NCI-H2081 (cell line): Measurements from ENCODE around the gene SNX30.

ENCODE experiments used
- DNase-seq, 2 experiments: peaks; one replicate each; lab custom pipeline; 2025; lab: John Stamatoyannopoulos, UW

Gene SNX30

DNA sequence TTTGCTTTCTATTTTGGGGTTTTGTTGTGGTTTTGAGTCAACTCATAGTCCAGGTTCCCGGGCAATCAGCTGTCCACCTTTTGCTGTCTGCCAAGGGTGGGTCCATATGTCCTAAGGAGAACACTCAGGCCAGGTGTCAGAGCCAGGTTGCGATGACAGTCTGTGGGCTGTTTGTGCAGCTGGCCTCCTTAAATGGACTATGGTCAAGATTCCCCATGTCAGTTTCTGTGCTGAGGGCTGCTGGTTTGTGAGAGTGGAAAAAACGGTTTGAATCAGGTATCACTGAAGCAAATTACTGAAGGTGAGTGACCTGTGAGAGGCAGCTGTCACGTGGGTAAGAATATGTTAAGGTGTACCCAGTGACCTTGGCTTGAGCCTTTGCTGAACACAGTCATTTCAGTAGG is 33.0 kb downstream of the SNX30 start:
- DNase-seq = no peak

DNA sequence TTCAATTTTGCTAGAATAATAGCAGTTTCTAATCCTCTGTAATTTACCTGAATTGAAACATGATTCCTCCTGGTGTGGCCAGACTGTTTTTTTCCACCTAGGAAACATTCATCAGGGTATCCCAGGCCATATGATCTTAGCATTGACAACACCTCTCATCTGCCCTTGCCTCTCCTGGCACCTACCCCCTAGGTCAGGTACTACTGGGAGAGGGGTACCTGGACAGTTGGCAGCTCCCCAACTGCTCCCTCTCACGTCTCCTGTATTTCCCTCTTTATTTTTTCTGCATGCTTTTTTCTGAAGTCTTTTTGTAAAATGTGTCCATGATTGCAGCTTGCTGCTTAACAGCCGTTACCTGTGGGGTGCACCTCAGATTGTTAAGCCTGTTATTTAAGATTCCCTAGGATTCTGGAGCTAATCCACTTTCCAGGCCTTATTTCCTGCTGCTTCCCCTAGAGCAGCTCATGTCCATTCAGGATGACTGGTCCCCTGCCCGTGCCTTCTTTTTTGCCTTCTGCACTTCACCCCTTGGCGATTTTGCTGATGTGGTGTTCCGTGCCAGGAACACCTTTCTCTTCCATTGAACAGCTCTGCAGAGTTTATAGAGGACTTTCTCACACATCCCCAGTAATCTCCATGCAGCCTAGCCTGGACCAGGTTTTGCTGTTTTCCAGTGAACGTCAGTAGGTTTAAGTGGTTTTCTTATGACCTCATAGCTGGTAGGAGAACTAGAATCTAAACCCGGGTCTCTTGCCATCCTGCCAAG is 33.6 kb downstream of the SNX30 start:
- peak in 1 of 2 experiments; percentile 25 for DNase-seq

DNA sequence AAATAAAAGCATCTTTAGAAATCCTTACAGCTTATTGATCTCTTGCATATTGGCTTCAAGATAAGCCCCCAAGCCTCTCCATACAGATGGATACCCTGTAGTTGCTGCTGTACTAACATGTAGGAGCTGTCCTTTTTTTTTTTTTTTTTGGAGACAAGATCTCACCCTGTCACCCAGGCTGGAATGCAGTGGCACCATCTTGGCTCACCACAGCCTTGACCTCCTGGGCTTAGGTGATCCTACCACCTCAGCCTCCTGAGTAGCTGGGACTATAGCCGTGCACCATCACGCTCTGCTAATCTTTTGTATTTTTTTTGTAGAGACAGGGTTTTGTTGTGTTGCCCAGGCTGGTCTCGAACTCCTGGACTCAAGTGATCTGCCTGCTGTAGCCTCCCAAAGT is 35.4 kb downstream of the SNX30 start:
- no peak for DNase-seq

DNA sequence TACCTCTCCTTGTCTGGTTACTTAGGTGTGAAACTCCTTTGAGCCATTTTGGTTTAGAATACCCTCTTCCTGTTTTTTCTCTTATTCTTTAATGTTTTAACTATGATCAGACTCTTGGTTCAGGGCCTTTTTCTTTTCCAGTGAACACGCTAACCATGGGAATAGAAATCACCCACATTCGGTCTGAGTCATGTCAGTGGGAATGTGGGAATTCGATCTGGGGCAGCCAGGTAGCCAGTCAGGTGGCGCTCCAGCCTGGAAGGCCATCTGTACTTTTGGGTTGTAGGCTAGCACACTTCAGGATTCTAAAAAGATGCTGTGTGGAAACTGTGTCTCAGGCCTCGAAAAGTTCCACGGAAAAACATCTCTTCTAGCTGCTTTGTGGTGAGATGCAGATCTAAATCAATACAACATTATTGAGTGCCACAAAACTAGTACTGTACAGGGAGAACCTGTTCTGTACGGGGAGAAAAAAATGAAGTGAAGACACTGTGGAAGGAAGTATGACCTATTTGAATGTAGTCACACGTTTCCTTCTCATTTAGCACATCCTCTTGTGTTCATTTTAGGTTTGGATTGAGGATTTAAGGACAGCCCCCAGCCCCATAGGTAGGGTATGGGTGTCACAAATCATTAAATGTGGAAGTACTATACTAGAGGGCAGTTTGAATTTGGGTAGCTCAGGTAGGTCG is 36.4 kb downstream of the SNX30 start:
- DNase-seq = no peak

DNA sequence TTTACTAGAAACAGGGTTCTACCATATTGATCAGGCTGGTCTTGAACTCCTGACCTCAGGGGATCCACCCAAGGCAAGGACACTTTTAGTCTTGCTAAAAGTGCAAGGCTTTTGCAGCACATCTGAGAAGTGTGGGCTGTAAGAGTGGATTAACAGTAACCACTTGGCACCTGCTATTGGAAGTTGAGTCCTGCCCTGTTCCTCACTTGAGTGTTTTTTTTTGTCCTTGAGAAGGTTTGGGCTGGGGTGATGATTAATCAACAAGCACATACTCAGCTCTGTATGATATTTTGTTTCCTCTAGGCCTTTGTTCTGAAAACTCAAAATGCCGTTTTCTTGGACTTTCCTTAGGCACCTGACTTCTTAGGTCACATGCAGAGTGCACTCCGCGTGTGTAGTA is 37.4 kb downstream of the SNX30 start:
- no peak for DNase-seq

DNA sequence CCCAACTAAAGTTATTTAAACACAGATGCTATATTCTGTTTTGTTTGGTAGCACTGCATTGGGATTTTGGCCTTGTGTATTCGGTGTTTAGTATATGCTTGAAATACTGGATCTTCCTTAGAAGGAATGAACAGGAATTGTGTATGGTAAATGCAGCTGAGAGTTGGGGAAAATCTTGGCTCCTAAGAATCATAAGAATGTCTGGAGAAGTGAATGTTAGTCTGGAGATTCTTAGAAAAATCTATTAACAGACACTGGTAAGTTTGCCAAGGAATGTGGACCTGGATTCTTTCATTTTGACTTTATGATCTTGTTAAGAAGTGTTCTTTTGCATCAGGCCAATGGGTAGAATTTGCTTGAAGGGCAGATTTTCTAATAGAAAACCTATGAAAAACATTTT is 38.9 kb downstream of the SNX30 start:
- no peak for DNase-seq

DNA sequence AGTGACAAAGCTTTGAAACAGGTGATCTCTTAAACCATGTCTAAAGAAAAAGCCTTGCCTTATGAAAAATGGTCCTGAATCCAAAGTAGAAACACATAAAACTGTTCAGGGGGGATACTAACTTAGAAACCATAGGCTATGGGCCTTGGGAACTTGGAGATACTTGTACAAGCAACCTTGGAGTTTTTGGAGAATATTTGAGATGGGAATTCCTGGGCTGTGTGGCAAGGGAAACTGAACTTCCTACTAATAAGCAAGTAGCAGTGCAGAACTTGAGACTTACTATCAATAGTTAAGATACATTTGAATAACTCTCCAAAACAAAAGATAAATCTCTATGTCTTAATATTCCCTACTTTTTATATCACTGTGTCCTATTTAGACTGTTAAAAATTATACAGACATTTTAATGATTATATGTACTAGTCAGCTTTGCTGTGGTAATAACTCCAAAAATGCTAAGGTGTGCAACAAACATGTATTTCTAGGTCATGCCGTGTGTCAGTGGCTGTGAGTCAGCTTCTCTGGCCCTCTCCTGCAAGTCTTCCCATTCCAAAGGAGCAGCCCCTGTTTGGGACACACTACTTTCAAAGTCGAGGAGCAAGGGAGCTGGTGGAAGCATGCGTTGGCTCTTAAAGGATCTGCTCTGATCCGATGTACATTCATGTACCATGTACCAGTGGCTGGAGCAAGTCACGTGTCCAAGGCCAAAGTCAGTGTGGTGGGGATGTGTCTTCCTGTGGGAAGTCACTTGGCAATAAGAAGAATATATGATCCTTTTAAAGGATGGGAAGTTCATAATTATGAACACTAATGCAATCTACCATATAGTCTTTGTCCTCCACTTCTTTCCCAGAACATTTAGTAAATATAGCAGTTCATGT is 39.6 kb downstream of the SNX30 start:
- DNase-seq = no peak

DNA sequence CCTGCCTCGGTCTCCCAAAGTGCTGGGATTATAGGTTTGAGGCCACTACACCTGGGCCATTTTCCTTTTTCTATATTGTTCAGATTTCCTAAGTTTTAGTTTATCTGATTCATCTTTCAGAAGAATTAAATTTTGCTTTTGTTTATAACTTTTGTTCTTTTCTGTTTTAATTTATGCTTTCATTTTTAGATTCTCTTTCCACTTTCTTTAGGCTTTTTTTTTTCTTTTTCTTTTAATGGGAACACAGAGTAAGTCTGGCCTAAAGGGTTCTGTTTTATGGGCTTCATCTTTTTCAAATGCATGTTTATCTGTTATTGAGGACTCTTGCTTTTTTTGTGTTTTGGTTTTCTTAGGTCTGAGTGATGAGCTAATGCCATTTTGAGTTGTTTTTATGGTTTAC is 42.1 kb downstream of the SNX30 start:
- DNase-seq = no peak

DNA sequence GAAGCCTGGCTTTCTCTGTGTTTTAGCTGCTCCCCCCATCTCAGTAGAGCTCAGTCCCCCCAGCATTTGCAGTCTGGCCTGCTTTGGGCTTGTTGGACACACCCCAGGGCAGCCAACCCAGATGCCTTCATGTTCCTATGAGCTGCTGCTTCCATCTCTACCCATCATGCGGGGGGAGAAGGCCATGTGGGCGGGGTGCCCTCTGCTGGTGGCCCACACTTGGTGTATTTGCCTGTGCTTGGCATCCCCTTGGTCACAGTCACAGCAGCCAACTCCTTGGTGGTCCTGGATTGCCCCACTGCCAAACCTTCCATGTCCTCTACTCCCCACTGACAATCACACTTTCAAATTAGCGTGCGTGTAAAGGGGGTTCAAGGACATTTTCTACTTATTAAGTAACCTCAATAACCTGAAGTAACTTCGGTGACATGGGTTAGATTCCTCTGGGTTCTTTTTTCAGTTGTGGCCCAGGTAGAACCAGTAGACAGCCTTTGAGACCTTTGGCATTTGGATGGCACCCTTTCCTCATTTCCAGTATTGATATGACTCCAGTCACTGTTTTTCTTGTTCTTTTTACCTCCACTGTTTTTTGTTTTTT is 42.8 kb downstream of the SNX30 start:
- DNase-seq = peak; percentile 45 to 49

DNA sequence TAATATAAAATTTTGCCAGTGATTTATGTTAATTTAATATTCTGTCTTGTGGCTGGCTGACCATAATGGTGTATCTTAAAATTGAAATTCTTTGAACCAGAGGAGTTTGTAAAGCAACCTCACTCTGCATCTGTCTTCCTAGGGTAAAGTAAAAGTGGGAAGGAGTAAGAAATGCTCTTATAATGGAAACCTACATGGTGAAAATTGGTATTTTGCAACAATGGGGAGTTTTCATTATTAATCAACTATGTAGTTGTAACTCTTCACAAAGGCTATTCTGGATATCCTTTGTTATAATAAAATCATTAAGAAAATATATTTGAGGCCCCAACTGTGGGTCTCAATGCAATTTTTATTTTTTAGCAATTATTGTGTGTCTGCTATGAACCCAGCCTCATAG is 44.2 kb downstream of the SNX30 start:
- no peak for DNase-seq

DNA sequence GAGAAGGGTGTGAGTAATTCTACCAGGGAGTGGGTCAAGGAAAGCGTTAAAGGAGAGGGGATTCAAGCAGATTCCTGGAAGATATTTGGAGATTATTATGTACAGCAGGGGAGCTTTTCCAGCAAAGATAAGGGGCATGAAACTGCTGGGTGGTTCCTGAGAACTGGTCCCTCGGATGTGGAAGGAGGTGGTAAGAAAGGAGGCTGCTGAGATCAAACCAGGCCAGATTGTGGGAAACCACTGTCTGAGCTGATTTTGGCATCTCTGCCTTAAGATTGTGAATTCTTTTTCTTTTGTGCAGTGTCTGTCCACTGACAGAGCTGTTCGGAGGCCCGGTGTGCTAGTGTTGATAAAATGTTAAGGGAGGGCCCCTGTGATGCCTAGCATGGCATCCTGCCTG is 45.4 kb downstream of the SNX30 start:
- DNase-seq = no peak

DNA sequence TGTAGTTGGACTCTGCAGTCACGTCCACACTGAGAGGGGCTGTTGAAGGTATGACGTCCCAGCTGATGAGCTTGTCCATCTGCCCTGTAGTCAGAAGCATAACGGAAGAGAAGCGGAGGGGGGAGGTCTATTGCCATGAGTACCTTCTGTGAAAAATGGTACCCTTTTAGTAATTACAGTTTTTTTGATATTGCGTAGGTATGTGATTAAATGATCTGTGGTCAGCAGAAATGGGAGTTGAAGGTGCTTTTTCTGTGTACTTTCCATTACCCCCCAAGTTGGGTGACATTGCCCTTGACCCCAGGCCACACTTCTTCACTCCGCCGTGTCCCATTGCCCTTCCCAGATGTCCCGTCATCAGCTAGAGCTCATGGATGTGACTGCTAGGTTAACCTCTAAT is 45.9 kb downstream of the SNX30 start:
- DNase-seq = no peak

DNA sequence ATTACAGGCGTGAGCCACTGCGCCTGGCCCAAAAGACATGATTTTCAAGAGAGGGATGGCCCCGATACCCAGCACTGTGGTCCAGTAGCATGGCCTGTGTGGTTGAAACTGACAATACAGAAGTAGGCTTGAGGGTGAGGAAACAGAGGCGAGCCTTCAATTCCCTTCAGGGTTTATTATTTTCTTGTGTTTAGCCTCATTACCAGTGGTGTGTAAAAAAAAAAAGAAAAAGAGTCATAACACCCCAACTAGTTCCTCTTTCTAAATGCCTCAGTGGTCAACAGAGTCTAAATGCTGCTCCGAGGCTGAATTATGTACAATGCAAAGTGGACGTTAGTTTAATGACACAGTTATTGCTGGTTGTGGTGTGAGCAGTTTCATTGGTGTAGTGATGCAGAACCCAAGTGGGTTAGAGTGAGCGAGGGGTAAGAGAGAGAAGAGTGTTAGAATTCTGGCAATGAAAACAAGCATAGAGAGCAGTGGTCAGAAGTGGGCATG is 58.8 kb downstream of the SNX30 start:
- DNase-seq = no peak

DNA sequence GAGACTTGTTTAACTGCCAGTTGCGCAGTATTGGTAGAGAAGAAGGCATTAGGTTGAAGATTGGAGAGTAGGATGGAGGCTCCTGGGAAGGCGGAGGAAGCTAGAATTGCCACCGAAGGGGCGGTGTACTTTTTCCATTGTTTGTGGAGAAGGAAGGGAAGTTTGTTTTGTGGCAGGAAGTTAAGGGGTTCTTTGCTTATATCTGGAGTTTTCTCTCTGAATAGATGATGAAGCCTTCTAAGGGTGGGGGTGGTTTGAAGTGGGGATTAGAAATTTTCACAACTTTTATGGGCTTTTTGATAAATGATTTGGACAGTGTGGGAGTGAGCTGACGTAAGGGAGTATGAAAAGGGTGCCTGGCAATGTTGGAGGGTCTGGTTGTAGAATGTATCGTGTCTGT is 59.3 kb downstream of the SNX30 start:
- DNase-seq = no peak

DNA sequence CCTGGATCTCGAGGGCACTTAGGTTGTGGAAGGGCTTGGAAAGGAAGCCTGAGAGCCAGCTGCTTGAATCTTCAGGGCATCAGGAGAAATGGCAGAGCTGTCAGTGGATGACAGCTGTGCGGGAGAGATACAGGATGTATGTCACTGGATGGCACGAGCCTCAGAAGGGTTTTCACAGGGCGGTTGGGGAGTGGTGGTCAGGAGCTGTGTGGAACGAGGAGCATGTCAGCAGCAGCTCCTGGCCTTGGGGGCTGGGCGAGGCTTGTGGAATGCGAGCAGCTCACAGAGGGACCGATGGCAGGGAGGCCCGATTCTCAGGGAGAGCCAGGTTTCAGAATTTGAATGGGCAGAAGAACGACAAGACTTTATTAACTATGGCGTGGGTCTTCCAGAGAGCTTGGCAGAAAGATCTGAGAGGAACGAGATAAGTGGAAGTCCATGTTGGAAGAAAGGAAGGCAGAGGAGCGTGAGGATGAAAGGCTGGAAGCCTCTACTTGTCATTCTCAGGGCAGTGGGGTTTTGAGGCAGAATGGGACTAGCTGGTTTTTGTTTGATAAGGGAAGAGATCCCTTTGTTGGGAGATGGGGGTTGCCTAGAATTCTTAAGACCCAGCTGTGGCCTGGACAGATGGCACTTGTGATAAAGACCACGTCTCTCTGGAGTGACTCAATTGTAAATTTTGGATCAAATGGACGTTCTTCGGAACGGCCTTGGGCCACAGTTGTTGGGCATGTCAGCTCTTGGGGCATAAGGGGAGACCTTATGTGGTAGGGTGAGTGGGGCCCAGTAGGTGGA is 60.3 kb downstream of the SNX30 start:
- no peak for DNase-seq

DNA sequence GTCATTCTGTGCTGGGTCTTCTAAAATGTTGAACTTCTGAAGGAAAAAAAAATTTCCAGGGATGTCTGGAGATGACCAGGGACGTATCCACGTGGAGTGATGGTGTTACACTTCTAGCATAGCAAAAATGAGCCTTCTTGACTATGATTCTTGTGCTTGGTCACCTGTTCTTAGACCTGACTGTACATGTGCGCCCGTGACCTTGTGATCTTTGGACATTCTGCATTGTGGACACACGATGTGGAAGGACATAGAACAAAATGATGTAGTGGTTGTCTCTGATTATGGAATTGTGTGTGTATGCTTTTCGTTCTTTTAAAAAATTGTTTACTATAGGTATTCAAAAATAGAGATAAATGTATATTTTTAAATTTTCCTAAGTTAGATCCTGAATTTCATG is 61.0 kb downstream of the SNX30 start:
- no peak for DNase-seq

DNA sequence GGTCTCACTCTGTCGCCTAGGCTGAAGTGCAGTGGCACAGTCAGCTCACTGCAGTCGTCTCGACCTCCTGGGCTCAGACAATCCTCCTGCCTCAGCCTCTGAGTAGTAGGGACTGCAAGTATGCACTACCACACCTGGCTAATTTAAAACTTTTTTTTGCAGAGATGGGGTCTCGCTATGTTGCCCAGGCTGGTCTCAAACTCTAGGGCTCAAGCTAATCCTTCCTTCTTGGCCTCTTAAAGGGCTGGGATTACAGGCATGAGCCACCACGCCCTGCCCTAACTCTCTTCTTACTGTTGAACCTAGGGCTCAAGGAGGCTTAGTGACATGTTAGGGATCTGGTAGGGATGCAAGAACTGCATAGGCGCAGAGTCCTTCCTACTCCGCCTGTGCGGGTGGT is 65.3 kb downstream of the SNX30 start:
- no peak for DNase-seq

DNA sequence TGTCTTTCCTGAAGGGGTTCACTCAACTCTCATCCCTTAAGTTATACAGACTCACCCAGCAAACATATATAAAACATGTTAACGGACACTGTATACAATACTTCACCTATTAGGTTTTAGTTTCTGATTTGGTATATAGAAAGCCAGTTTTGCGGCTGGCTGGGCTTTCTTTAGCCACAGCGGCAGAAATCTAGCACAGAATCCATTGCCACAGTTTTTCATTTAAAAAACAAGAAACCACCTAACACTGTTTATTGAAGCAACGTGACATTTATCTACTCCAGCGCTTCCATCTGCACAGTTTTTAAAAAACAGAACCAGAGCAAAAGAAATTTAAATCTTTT is 67.3 kb downstream of the SNX30 start:
- DNase-seq = no peak

DNA sequence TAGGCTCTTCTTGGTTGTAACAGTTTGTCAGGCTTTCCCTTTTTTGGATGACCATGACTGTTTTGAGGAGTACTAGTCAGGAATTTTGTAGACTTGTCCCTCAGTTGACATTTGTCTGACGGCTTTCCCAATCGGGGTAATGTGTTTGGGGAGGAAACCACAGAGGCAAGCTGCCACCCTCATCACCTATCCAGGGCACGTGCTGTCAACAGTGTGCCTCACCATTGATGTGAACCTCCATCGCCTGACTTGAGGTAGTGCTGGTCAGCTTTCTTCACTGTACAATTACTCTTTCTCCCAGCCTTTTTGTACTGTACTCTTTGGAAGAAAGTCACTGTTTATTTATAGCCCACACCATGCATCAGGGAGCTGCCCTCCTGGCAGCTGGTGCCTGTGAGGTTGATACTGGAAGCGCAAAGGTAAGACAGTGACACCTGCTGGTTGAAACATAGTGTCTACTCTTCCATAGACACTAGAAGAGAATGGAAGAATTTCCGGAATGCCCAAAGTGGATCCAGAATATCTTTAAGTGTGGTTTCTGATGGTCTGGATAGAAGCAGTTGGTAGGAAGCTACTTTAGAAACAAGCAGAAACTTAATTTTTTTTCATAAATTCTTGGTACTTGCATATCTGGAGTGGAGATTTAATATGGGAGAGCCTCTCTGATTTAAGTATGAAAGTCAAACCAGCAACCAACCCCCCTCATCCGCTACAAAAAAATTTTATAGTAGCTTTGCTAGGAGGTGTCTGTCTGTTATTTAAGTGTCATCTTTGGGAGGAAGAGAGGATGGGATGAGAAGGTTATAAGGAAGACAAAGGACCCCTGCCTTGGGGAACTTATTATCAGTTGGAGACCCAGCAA is 69.3 kb downstream of the SNX30 start:
- peak; percentile 18 to 57 for DNase-seq

DNA sequence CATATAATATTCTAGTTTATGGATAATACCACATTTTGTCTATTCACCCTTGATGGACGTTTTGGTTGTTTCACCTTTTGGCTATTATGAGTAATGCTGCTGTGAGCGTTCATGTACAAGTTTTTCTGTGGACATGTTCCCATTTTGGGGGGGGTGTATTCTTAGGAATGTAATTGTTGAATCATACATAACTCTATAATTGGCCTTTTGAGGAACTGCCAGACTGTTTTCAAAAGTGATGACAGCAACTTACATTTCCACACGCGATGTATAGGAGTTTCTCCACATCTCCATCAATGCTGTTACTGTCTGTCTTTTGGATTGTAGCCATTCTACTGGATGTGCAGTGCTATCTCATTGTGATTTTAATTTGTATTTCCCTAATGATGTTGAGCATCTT is 70.3 kb downstream of the SNX30 start:
- DNase-seq = no peak

DNA sequence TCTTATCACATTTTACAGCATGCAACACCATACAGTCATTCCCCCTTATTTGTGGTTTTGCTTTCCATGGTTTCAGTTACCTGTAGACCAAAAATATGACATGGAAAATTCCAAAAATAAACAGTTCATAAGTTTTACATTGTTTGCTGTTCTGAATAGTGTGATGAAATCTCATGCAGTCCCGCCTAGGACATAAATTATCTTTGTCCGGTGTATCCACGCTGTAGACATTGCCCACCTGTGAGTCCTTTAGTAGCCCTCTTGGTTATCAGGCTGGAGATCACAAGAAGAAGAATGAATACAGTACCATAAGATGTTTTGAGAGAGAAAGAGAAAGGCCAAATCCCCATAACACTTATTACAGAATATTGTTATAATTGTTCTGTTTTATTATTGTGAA is 72.1 kb downstream of the SNX30 start:
- no peak for DNase-seq
